UCSD-AML1 (cell line): Measurements from ENCODE around the gene HLCS.
"Not testable (repeated sequence)": the region's sequence is repeated elsewhere in the genome, so short reads cannot be mapped to it uniquely, and the experiment has no call there.

Source experiments
- DNase-seq: peaks from one replicate; lab custom pipeline; 2025; ENCODE audit not compliant: unreplicated experiment; lab: John Stamatoyannopoulos, UW

HLCS gene

GRCh38 chr21:36966066-36966820, at the start of gene HLCS:
TSS of gene HLCS (minus strand) at chr21:36966669. CDS start at chr21:36966638, 31 bp downstream.
- DNase-seq, result peak; percentile 67

GRCh38 chr21:37009740-37010341, 43.4 kb upstream of the HLCS start:
- peak; percentile 82 for DNase-seq

GRCh38 chr21:37008724-37009123, 42.3 kb upstream of the HLCS start:
- DNase-seq, result no peak

- no peak for DNase-seq
These were observed 40.2 kb upstream of the HLCS start, which contains the start of gene RIPPLY3 for GRCh38 chr21:37006486-37007291. TSS of gene RIPPLY3 (plus strand) at chr21:37006702. CDS start at chr21:37006773, 71 bp downstream.

GRCh38 chr21:37005548-37006485, 39.3 kb upstream of the HLCS start:
- DNase-seq, result no peak

GRCh38 chr21:37003917-37004316, 37.4 kb upstream of the HLCS start:
- DNase-seq, result not testable (repeated sequence)

GRCh38 chr21:37002851-37003250, 36.4 kb upstream of the HLCS start:
- DNase-seq, result not testable (repeated sequence)

GRCh38 chr21:37001441-37001840, 35.0 kb upstream of the HLCS start:
- DNase-seq, result no peak

GRCh38 chr21:37000381-37000780, 33.9 kb upstream of the HLCS start:
- no peak for DNase-seq

GRCh38 chr21:36999131-36999898, 32.8 kb upstream of the HLCS start:
- DNase-seq, result no peak

- not testable (repeated sequence) for DNase-seq
These were observed 28.8 kb upstream of the HLCS start for GRCh38 chr21:36995285-36995684.

- no peak for DNase-seq
These were observed 28.2 kb upstream of the HLCS start for GRCh38 chr21:36994501-36995158.

GRCh38 chr21:36992671-36993070, 26.2 kb upstream of the HLCS start:
- no peak for DNase-seq

GRCh38 chr21:36990508-36991205, 24.2 kb upstream of the HLCS start:
- no peak for DNase-seq

GRCh38 chr21:36989699-36990507, 23.4 kb upstream of the HLCS start:
- DNase-seq, result peak; percentile 89

- not testable (repeated sequence) for DNase-seq
These were observed 22.8 kb upstream of the HLCS start for GRCh38 chr21:36989199-36989698.

- no peak for DNase-seq
These were observed 22.1 kb upstream of the HLCS start for GRCh38 chr21:36988536-36988935.

- no peak for DNase-seq
These were observed 21.4 kb upstream of the HLCS start for GRCh38 chr21:36987845-36988244.
